T-helper 9 cell (primary cell): Measurements from ENCODE around the gene ANKRD62.
"Not testable (repeated sequence)": the region's sequence is repeated elsewhere in the genome, so short reads cannot be mapped to it uniquely, and the experiment has no call there.

Source experiments
- DNase-seq: peaks from one replicate; pipeline ENCODE4 v3.0.0-alpha.2; 2020

Gene ANKRD62

DNA sequence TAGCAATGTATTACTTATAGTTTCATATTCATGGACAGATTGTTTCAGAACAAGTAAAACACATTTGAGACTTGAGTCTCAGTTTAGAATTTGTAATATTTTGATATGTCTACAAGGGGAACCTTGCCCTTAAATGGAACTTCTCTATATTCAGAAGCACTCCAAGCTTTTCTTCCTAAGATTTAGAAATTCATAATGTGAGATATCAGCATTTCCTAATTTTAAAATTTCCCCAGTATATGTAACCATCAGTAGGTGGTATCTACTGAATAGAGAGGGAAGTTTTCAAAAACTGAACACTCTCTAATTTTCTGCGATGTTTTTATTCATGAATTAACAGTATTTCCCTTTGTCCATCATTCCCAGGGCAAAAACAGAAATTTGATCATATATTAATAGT lies 7.6 kb downstream of the ANKRD62 start:
- DNase-seq, result no peak

DNA sequence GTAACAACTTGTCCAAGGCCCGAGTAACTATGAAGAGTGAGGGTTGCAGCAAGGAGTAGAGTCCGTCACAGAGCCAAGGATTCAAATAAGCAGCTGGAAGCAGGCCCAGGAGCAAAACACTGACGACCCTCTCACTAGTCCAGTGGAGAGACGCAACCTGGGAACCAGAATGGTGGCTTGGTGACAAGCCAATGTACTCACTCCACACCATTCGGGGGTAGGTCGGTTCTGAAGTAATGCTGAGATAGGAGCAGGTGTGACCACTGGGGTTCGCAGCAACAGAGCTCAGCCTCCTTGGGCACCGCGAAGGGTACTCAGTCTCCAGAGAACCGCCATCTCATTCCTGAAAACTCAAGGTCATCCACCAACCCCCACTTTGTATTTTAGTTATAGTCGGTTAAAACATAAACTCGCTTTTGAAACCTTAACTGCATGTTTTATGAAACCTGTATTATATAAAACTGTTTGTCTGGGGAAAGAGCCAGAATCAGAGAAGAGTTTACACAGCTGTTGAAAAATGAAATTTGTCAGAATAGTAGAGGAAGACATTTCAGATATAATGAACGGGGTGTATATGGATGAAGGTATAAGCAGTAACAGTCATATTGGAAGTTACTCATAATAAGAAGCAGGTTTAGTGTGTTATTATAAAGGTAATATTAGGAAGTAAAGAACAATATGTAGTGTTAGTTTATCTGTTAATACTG lies 8.6 kb downstream of the ANKRD62 start:
- DNase-seq, result no peak

DNA sequence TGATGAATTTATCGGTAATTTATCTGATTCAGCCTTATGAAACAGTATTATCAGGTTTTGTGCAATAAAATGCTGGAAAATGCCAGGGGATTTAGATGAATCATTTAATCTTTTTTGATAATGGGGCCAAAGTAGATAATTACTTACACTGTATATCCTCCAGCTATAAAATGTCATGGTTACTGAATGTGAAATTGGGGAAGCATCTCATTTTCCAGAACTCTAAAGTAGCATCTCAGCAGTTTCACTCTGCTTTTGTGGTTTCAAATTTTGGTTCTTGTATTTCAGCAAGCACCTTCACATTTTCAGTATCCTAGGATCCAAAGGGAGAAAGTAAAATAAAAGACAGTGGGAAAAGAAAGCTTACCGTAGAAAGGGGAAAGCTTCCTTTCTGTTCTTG lies 12.8 kb downstream of the ANKRD62 start:
- no peak for DNase-seq

DNA sequence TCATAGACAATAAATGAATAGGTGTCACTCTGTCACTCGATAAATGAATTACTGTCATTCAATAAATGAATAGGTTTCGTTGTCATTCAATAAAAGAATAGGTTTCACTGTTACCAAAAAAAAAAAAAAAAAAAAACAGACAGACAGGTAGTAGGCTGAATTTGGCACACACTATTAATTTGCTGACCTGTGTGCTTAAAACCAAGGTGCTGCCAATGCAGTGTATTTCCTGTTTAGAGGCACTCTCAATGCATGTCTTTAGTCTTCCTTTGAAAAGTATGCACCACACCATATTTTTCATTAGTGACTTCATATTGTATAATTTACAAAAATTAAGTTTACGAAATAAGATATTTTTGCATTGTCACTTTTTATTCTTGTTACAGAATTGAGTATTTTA lies 16.2 kb downstream of the ANKRD62 start:
- DNase-seq, result no peak

DNA sequence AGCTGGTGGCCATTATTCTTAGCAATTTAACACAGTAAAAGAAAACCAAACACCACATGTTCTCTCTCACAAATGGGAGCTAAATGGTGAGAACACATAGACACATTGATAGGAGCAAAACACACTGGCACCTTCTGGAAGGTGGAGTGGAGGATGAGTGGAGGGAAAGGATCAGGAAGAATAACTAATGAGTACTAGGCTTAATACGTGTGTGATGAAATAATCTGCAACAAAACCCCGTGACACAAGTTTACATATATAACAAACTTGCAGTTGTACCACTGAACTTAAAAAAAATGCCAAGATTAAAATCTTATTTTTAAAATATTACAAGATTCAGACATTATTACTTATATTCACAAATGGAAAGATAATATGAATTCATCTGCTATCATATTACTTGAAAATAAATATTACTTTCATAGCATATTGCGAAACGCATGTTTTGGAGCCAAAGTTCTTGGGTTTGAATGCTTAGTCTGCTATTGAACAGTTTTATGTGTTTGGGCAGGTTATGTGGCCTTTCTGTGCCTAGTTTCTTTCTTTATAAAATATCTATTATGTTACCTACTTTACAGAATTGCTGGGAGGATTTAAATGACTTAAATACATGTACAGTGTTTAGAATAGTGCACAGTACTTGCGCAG lies 20.5 kb downstream of the ANKRD62 start:
- DNase-seq, result no peak

DNA sequence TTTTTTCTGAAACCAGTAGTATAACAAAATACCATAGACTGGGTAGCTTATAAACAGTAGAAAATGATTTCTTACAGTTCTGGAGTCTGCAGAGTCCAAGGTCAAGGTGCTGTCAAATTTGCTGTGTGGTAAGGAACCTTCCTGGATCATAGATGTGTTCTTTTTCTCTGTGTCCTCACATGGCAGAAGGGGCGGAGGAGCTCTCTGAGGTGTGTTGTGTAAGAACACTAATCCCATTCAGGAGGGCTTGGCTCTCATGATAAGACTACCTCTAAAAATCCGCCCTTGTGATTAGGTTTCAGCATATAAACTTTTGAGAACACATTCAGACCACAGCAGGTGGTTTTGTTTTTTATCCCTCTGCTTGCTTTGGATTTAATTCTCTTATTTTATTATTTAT lies 25.7 kb downstream of the ANKRD62 start:
- no peak for DNase-seq

DNA sequence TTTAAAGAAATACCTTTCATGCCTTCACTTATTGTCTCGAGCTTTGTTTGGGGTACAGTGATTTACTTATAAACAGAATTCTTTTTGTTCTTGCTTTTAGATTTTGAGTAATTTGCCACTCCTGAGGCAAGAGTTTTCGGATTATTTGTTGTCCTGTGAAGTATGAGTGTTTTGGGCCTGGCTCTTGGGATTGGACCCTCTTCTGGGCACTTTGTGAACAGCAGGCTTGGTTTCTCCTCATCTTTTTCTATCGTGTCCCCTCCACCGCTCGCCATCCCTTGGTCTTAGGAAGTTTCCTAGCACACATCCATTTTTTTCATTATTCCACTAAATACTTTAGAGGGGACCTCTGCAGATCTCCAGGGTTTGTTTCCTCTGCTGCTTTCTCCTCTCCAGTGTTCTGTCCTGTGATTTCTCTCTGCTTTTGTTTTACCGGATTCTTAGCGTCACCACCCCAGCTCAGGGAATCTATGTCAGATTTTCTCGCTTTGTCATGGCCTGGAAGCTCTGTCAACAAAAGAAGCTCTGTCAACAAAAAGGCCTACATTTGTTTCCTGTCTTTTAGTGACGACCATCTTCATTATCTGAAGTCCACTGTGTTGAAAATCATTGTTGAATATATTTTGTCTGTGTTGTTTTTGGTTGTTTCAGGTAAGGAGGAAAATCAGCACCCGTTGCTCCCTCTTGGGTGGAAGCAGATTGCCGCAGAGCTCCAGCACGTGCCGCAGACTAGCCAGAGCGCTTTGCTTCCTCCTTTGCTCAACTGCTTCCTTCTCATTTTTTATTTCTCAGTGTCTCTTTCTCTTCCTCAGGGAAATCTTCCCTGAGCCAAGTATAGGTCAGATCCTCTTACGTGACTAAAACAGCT lies 27.8 kb downstream of the ANKRD62 start:
- DNase-seq, result no peak

GRCh38 chr18:12122043-12122389 lies 28.4 kb downstream of the ANKRD62 start:
- DNase-seq, result not testable (repeated sequence)

- DNase-seq, result not testable (repeated sequence)
Measured at GRCh38 chr18:12127647-12128046, 34.0 kb downstream of the ANKRD62 start.

GRCh38 chr18:12138831-12139230 lies 45.2 kb downstream of the ANKRD62 start:
- not testable (repeated sequence) for DNase-seq

GRCh38 chr18:12140866-12141265 lies 47.2 kb downstream of the ANKRD62 start:
- DNase-seq, result not testable (repeated sequence)

GRCh38 chr18:12141778-12142177 lies 48.1 kb downstream of the ANKRD62 start:
- DNase-seq, result not testable (repeated sequence)

DNA sequence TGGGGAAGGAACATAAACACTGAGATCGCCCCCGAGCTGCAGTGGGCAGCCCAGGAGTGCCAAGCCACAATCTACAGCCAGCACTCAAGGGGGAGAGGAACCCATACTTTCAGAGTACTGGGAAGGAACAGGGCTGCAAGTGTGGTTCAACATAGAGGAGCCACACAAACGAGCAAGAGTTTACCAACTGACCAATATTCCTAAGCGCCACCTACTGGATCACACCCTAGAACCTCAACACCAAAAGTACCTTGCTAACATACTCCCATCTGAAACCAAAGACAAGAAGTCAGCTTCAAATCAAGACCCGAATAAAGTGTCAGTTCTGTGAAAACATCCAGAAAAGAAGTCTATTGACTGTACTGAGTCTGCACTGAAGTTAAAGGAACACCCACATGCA lies 55.8 kb downstream of the ANKRD62 start:
- DNase-seq, result not testable (repeated sequence)

DNA sequence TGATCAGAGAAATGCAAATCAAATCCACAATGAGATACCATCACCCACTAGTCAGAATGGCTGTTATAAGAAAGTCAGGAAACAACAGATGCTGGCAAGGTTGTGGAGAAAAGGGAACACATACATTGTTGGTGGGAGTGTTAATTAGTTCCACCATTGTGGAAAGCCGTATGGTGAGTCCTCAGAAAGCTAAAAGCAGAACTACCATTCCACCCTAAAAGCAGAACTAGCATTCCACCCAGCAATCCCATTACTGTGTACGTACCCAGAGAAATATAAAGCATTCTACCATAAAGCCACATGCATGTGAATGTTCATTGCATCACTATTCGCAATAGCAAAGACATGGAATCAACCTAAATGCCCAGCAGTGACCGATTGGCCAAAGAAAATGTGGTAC lies 60.7 kb downstream of the ANKRD62 start:
- DNase-seq, result no peak

DNA sequence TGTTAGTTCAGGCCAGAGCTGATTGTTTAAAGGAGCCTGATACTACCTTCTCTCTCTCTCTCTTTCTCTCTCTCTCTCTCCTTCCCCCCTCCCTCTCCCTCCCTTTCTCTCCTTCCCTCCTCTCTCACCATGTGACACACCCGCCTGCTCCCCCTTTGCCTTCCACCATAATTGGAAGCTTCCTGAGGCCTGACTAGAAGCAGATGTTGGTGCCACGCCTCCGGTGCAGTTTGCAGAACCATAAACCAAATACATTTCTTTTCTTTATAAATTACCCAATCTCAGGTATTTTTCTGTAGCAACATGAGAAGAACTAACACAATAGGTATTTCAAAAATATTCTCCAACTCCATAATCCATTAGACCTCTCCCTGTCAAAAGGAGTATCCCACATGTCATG lies 62.4 kb downstream of the ANKRD62 start:
- DNase-seq, result no peak

DNA sequence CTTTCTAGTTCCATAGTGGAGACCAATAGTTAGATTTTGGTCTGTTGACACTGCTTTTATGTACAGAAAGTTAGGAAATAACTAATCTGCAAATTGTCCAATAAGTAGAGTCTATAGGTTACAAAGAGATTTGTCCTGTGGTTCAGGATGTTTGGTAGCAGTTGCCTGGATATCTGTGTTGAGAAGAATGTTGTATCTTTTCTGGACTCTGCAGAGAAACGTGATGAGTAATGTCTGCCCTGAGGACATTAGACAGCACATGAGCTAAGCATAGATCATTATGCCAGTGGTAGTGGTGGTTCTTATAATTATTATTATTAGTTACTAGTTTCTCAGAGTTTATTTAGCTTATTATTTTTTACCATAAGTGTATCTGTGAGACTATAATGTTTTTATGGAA lies 65.8 kb downstream of the ANKRD62 start:
- no peak for DNase-seq

- no peak for DNase-seq
Measured at GRCh38 chr18:12162786-12163185, 69.1 kb downstream of the ANKRD62 start.

DNA sequence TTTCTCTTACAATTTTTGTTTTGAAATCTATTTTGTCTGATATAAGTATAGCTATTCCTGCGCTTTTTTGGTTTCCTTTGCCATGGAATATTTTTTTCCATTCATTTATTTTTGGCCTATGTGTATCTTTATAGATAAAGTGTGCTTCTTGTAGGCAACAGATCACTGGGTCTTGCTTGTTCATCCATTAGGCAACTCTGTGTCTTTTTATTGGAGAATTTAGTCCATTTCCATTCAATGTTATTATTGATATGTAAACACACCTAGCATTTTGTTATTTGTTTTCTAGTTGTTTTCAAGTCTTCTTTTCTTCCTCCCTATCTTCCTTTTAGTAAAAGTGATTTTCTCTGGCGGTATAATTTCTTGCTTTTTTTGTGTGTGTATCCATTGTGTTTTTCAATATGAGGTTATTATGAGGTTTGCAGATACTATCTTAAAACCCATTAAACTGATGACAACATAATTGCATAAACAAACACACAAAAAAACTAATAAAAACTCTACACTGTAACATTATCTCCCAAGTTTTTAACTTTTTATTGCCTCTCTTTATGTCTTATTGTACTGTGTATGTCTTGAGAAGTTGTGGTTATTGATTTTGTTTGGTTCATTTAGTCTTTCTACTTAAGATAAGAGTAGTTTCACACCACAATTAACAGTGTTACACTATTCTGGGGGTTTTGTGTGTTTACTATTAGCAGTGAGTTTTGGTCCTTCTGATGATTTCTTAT lies 71.6 kb downstream of the ANKRD62 start:
- DNase-seq, result no peak
